Measurements from ENCODE around the gene DENND1C.
"Not testable (repeated sequence)": the region's sequence is repeated elsewhere in the genome, so short reads cannot be mapped to it uniquely, and the experiment has no call there.

DENND1C gene

GRCh38 chr19:6481541-6482342 lies at the start of gene DENND1C:
Gene DENND1C, minus strand, starts transcription at chr19:6481787. Its CDS starts 92 bp downstream, at chr19:6481695.
- DNase-seq: peak; percentile 77

DNA sequence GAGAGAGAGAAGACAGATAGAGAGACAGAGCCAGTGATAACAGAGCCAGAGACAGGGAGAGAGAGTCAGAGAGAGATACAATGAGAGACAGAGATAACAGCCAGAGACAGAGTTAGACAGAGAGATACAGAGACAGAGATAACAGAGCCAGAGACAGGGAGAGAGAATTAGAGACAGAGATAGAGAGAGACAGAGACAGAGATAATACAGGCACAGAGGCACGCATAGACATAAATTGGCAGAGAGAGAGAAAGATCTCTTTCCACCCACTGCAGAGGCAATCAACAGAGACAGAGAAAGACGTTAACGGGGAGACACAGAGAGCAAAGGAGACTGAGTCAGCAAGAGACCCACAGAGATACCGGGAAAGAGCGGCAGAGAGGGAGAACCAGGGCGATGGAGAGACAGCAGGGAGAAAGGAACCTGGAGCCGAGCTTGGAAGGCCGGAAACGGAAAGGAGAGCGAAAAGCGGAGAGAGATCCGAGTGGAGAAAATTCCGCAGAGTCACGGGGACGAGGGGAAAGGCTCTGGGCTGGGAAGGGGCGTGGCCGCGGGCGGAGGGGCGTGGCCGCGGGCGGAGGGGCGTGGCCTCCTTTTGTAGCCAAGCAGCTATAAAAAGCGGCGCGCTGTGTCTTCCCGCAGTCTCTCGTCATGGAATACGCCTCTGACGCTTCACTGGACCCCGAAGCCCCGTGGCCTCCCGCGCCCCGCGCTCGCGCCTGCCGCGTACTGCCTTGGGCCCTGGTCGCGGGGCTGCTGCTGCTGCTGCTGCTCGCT lies 49.0 kb upstream of the DENND1C start, which contains the start of gene TNFSF9:
Gene TNFSF9, plus strand, starts transcription at position 641 of the 777 bp plus-strand sequence. Its CDS starts 11 bp downstream, at position 652.
- peak; percentile 92 for DNase-seq

GRCh38 chr19:6529937-6530385 lies 48.4 kb upstream of the DENND1C start:
- no peak for DNase-seq

- no peak for DNase-seq
Observed at GRCh38 chr19:6529351-6529750, 47.8 kb upstream of the DENND1C start.

DNA sequence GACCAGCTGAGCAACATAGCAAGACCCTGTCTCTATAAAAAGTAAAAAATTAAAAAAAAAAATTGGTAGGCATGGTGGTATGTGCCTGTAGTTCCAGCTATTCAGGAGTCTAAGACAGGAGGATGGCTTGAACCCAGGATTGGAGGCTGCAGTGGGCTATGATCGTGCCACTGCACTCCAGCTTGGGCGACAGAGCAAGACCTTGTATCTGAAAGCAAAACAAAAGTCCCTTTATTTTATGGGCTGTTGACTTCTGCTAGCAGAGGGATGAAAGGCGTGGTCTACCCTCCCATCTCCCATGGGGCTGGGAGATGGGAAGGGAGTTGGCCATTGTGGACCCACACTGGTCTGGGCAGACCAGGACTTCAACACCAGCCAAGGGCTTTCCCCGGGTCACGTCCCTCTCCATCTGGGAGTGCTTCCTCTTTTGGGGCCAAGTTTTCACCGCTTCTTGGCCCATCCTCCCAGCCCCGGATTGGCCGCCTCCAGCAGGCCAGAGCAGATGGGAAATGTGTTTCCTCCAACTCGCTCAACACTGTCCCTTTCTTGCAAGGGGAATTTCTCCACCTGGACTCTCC lies 47.0 kb upstream of the DENND1C start:
- peak; percentile 71 for DNase-seq

- DNase-seq: no peak
Observed at GRCh38 chr19:6527893-6528543, 46.4 kb upstream of the DENND1C start.

DNA sequence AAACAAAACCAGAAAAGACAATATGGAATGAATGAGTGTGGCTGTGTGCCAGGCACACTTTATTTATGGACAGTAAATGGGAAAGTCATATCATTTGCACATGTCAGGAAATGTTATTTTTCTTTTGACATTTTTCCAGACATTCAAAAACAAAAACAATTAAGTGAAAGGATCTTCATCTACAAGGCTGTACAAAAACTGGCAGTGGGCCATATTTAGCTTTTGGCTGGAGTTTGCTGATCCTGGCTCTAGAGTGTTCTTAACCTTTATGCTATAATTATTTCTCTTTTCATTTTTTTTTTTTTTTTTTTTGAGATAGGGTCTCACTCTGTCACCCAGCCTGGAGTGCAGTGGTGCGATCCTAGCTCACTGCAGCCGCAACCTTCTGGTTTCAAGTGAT lies 42.7 kb upstream of the DENND1C start:
- DNase-seq: no peak

- no peak for DNase-seq
Observed at GRCh38 chr19:6522712-6523111, 41.1 kb upstream of the DENND1C start.

GRCh38 chr19:6521718-6522646 lies 40.4 kb upstream of the DENND1C start:
- DNase-seq: peak; percentile 33

DNA sequence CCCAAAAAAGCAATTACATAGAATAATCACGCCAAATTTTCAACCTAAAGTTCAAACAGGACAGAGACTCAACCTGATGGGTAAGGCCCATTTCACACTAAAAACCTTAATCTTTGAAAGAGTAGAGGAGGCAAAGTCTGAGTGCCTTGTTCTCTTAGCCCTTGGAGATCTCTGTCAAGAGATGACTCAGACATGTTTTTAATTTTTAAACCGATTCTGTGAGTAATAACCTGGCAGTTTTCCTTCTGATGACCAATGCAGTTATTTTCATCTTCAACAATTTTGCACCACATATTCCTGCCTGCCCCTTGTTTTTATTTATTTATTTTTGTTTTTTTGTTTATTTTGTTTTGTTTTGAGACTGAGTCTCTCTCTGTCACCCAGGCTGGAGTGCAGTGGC lies 37.7 kb upstream of the DENND1C start:
- DNase-seq: no peak

- DNase-seq: no peak
Observed at GRCh38 chr19:6518145-6518911, 36.7 kb upstream of the DENND1C start.

DNA sequence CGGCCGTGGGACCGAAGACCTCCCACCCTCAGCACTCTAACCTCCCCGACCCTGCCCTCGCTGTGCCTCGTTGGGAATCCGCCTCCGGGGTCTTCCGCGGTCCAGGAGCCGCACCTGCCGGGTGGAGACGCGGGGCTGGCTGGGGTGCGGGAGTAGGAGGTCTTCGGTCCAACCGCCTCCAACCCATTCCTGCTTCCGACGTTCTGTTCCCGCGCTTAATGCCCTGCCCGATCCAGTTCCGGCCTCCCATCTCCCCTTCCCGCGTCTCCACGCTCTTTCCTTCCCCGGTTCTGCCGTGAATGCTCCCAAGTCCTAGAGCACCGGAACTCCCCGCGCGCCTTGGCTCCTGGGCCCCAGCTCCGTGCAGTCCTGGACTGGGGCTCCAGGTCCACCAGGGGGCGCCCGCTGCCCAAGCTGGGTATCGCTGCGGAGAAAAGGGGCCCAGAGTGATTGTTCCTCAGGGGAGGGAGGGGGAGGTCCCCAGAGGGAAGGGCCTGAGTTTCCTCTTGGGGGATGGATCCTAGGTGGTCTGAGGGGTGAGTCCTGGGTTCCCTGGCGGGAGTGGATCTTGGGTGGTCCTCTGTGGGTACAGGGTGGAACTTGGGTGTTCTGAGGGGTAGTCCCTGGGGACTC lies 35.2 kb upstream of the DENND1C start:
- peak; percentile 95 for DNase-seq

DNA sequence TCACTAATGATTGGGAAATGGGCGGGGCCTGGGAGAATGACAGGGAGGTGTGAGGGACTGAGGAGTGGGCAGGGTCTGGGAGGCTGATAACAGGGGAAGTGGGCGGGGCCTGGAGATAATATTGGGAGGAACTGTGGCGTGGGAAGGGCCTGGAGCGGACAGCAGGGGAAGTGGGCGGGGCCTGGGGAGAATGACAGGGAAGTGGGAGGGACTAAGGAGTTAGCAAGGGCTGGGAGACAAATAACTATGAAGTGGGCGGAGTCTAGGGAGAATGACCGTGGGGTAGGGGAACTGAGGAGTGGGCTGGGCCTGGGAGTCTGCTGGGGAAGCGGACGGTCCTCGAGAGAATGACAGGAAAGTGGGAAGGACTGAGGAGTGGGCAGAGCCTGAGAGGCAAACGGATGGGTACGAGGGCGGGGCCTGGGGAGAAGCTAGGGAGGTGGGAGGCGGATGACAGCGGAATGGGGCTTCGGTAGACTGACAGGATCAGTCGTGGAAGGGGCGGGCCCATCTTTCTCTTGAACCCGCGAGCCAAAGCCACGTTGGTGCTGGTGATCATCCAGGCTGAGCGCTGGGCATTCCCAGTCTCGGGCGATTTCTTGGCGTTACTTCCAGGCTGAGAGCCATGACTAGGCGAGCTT lies 34.6 kb upstream of the DENND1C start:
- DNase-seq: peak; percentile 98

- DNase-seq: no peak
Observed at GRCh38 chr19:6514926-6515544, 33.4 kb upstream of the DENND1C start.

DNA sequence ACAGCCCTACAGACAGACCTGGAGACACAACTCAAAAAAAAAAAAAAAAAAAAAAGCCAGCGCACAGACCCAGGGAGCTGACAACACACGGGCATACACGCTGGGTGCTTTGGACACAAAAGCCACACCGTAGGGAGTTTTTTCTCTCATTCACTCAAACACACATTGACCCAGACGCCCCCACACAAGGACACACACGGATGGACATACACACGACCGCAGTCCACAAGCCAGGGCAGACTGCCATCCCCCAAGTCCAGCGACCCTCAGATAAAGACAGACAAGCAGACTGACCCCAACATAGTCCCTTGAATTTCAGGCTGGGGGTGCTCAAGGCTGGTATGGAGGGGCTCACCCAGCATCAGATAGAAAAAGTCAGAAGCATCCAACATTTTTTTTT lies 32.5 kb upstream of the DENND1C start:
- no peak for DNase-seq

DNA sequence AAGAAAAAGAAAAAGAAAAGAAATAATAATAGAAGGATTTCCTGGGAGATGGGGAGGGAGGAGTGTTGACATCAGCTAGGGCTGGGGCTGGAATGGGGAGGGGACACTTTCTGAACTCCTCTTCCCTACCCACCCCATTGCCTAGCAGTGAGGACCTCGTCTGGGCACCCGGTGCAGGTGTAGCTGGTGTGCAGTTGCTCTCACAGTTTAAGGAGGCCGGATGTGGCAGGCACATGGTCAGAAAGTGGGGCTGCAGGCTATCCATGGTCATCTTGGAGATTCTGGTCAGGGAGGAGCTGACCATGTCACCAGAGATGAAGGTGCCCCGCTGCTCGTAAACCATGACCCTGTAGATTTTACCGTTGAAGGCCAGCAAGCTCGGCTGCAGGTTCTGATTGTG lies 29.0 kb upstream of the DENND1C start:
- DNase-seq: no peak

GRCh38 chr19:6509118-6509971 lies 27.8 kb upstream of the DENND1C start:
- DNase-seq: no peak

DNA sequence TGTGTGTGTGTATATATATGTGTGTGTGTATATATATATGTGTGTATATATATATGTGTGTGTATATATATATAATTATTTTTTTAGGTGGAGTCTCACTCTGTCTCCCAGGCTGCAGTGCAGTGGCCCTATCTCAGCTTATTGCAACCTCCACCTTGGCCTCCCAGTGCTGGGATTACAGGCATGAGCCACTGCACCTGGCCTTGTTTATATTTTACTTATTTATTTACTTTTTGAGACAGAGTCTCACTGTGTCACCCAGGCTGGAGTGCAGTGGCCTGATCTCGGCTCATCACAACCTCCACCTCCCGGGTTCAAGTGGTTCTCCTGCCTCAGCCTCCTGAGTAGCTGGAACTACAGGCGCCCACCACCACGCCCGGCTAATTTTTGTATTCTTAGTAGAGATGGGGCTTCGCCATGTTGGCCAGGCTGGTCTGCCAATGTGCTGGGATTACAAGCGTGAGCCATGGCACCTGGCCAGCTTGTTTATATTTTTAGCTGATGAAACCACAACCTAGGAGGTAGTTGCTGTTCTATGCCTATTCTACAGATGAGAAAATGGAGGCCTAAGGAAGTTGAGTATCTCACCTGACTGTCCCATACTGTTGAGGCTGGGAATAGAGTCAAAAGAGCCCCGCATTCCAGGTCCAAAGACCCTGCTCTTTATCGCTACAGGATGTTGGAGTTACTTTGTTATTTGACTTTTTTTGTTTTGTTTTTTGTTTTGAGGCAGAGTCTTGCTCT lies 26.6 kb upstream of the DENND1C start:
- DNase-seq: not testable (repeated sequence)

Measured in hematopoietic multipotent progenitor cell treated with erythropoietin and hydrocortisone succinate and interleukin-3 and kit ligand, for 4 days (in vitro differentiated cells).